Activated CD4-positive, alpha-beta T cell treated with anti-CD3 and anti-CD28 coated beads, Interleukin-2, amount 10 ng/mL, durations not matched to agents 7 days and 5 days (primary cell): ENCODE measurements around the gene SLC9A3. TPM values are rescaled to one million over a fixed set of nuclear protein-coding genes. Genes with fewer than 3 reads are reported as not detected.

Source experiments
- CTCF ChIA-PET: fragments of 350-600 bp; sonication (Branson Sonifier 250); formaldehyde crosslinking; loops from one replicate; lab custom pipeline; 2021; ENCODE audit warnings: antibody characterized with exemption; lab: Charles Lee
- POLR2A ChIA-PET: fragments of 350-600 bp; sonication (Branson Sonifier 250); formaldehyde crosslinking; loops from one replicate; lab custom pipeline; 2021; ENCODE audit warnings: antibody characterized with exemption; lab: Charles Lee
- DNase-seq: peaks from one replicate; pipeline ENCODE4 v3.0.0-alpha.2; 2020
- H3K27ac Mint-ChIP-seq: one replicate; pipeline ENCODE4 v1.8.0; 2021; ENCODE audit warnings: mild to moderate bottlenecking, moderate library complexity, mixed read lengths
- H3K27me3 Mint-ChIP-seq: one replicate; pipeline ENCODE4 v1.8.0; 2021; ENCODE audit warnings: mixed read lengths
- H3K36me3 Mint-ChIP-seq: one replicate; pipeline ENCODE4 v1.8.0; 2021; ENCODE audit warnings: low read depth, mixed read lengths
- H3K4me1 Mint-ChIP-seq: one replicate; pipeline ENCODE4 v1.8.0; 2021; ENCODE audit warnings: mixed read lengths
- H3K4me3 Mint-ChIP-seq: one replicate; pipeline ENCODE4 v1.8.0; 2021; ENCODE audit warnings: mild to moderate bottlenecking, moderate library complexity, mixed read lengths
- H3K9me3 Mint-ChIP-seq: one replicate; pipeline ENCODE4 v1.8.0; 2021; ENCODE audit warnings: mixed read lengths
- total RNA-seq, 2 experiments: library from RNA; stranded (reverse); gene quantifications; one replicate each; pipeline ENCODE4 v1.2.3, GENCODE V29; 2021

Gene SLC9A3
- total RNA-seq, 2 experiments from 2014 or later = 1.4 to 2.2 TPM

DNA sequence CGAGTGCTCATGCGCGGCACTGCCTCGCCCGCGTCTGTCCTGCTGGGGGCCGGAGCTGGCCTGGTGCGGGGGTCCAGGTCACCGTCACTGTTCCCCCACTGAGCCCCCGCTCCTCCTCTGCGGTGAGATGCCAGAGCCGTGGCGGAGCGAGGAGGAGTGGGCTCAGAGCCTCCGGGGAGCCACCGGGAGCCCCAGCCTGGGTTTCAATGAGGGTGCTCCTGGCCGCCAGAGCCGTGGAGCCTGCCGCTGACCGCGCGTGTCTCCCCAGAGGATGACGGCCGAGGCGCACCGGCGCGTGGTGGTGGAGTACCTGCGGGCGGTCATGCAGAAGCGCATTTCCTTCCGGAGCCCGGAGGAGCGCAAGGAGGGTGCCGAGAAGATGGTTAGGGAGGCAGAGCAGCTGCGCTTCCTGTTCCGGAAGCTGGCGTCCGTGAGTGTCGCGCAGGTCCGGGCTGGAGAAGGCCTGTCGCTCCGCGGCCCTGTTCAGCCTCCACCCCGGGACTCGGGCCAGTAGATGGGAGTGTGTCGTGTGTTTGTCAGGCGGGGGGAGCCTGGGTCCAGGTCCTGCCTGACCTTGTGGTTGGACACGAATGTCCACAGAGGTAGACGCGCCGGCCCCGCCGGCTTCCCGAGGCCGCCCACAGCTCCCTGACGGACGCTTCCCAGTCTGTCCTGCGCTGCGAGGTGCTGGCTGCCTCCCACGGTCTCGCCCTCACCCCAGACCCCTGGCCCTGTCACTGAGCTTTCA, 59.2 kb downstream of the SLC9A3 start:
- no peak for DNase-seq
- Mint-ChIP-seq H3K4me3 (no peak overlapping the region), H3K27me3 (no peaks in the 10 kb centered on the region), H3K9me3 (no peaks in the 10 kb centered on the region), H3K36me3 (peaks cover 49% of the 10 kb centered on the region), H3K4me1 (peaks cover 30% of the 10 kb centered on the region), H3K27ac (no peak overlapping the region)
- CTCF ChIA-PET = interaction anchor here (1.3 to 1.8 kb wide), 2 partner anchors 14 to 15 kb away, joined by 3 to 4 read pairs; no protein-coding TSS in a partner anchor
- POLR2A ChIA-PET = no interaction called here

DNA sequence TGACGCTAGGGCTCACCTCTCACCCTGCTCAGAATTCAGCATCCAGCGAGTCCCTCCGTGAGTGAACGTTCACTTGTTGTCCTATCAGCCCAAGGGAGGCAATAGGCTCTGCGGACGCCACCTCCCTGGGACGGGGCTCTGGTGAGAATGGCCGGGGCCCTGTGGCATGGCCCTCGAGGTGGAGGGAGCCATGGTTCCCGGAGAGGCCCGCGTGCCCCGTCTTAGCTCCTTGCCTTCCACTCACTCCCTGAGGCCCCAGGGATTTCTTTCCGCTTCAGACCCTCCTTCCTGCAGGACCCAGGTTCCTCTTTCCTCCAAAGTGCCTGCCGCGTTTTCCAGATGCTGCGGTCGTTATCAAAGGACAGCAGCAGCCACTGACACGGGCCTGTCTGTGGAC, 59.8 kb downstream of the SLC9A3 start:
- peaks cover 33% of the 10 kb centered on the region for H3K4me1 Mint-ChIP-seq
- CTCF ChIA-PET = interaction anchor here (1.8 kb wide), 1 partner anchor 13 kb away, joined by 4 read pairs; no protein-coding TSS in a partner anchor
- POLR2A ChIA-PET = no interaction called here
- peak overlapping the region; percentile 39 for H3K27ac Mint-ChIP-seq
- no peak overlapping the region for H3K4me3 Mint-ChIP-seq
- no peaks in the 10 kb centered on the region for H3K9me3 Mint-ChIP-seq
- no peaks in the 10 kb centered on the region for H3K27me3 Mint-ChIP-seq
- no peak for DNase-seq
- peaks cover 49% of the 10 kb centered on the region for H3K36me3 Mint-ChIP-seq

DNA sequence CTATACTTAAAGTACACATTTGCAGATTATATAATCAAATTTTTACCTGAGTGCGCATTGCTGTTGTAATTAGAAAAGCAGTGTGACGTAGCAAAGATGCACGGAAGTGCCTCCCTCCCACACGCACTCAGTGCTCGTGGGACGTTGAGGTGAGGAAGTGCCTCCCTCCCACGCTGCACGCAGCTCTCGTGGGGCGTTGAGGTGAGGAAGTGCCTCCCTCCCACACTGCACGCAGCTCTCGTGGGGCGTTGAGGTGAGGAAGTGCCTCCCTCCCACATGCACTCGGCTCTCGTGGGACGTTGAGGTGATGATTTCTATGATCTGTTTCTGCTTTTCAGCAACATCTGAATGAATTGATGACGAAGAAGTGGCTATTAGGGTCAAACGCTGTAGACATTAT, 60.3 kb downstream of the SLC9A3 start:
- Mint-ChIP-seq H3K27me3 (no peaks in the 10 kb centered on the region), H3K9me3 (no peaks in the 10 kb centered on the region), H3K27ac (peak overlapping the region; percentile 39), H3K4me3 (no peak overlapping the region), H3K36me3 (peaks cover 51% of the 10 kb centered on the region), H3K4me1 (peaks cover 38% of the 10 kb centered on the region)
- CTCF ChIA-PET = no interaction called here
- DNase-seq = peak; percentile 67
- POLR2A ChIA-PET = no interaction called here

DNA sequence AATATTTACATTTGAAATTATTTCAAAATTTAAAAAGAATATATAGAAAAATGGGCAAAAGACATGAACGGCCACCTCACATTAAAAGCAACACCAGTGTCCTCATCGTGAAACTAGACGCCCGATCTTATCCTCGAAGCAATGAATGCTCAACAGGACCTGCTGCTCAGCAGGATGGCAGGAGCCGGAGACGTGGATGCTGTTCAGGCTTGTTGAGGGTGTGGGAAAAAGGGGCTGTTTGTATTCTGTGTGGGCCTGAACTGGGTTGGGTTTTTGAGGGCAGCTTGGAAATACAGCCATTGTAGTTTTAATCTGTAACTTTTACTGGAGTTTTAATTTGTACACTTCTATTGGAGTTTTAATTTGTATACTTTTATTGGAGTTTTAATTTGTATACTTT, 60.9 kb downstream of the SLC9A3 start:
- Mint-ChIP-seq H3K27me3 (no peaks in the 10 kb centered on the region), H3K9me3 (no peaks in the 10 kb centered on the region), H3K27ac (peak overlapping the region; percentile 77), H3K4me3 (no peak overlapping the region), H3K36me3 (peaks cover 55% of the 10 kb centered on the region), H3K4me1 (peaks cover 44% of the 10 kb centered on the region)
- POLR2A ChIA-PET = no interaction called here
- DNase-seq = no peak
- CTCF ChIA-PET = no interaction called here

DNA sequence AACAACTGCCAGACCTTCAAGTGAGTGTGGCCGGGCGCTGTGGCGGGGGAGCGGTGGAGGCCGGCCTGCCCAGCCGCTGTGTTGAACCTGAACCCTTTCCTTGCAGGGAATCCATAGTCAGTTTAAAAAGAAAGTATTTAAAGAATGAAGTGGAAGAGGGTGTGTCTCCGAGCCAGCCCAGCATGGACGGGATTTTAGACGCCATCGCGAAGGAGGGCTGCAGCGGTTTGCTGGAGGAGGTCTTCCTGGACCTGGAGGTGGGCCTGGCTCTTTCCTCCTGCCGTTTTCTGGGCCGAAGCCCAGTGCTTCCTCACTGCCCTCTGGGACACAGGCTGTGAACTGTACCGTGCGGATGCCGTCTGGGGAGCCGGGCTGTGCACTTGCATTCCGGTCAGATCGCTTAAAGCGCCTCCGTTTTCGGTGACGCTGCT, 62.2 kb downstream of the SLC9A3 start:
- CTCF ChIA-PET = interaction anchor here (0.7 to 1.0 kb wide), 2 partner anchors 10 to 15 kb away, joined by 4 to 5 read pairs; no protein-coding TSS in a partner anchor
- Mint-ChIP-seq H3K27me3 (no peaks in the 10 kb centered on the region), H3K27ac (no peak overlapping the region), H3K4me1 (peaks cover 48% of the 10 kb centered on the region), H3K4me3 (no peak overlapping the region), H3K36me3 (peaks cover 63% of the 10 kb centered on the region), H3K9me3 (no peaks in the 10 kb centered on the region)
- DNase-seq = no peak
- POLR2A ChIA-PET = no interaction called here

DNA sequence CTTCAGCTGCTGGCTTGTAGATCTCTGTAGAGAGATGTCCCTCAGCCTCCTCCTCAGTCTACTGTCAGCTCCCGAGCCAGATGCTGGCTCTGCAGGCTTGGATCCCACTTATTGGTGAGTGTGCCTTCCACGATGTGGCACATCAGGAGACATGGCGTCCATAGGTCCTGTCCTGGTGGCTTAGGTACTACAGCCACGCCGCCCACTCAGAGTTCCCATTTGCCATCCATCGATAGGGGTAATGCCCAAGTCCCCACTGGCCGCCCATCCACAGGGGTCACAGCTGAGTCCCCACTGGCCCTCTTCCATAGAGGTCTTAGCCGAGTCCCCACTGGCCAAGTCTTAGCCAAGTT, 64.0 kb downstream of the SLC9A3 start:
- H3K4me1 Mint-ChIP-seq = peaks cover 45% of the 10 kb centered on the region
- no peak for DNase-seq
- no peaks in the 10 kb centered on the region for H3K27me3 Mint-ChIP-seq
- no peaks in the 10 kb centered on the region for H3K9me3 Mint-ChIP-seq
- peak overlapping the region; percentile 26 for H3K27ac Mint-ChIP-seq
- ChIA-PET POLR2A (no interaction called here), CTCF (interaction anchor here (1.1 kb wide), 1 partner anchor 12 kb away, joined by 4 read pairs; no protein-coding TSS in a partner anchor)
- H3K4me3 Mint-ChIP-seq = no peak overlapping the region
- peaks cover 63% of the 10 kb centered on the region for H3K36me3 Mint-ChIP-seq

DNA sequence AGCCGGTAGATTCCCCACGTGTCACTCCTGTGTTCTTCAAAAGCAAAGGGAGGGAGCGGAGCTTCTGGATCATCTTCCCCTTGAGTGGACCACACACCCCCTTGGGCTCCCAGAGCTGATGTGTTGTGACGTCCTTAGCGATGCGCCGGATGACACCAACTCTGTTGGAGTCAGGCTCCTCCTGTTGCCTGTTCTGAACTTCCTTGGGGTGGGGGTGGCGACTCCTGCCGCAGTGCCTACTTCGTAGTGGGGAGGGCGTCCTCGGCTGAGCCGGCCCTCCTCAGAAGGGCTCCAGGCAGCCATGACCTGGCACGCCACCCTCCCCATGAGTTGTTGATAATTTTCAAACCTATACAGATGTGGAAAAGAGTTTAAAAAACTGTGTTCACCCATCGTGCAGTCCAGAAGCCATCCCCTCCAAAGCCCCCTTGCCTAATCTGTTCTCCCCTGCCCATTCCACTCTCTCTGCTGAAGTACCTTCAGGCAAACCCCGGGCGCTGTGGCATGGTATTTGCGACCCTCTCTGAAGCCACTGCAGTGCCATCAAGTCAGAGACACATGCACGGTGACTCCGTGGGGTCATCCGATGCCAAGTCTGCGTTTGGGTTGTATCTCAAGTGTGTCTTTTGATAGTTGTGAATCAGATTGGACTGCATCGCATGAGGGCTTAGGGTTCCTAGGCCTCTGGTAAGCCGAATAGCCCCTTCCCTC, 64.5 kb downstream of the SLC9A3 start:
- POLR2A ChIA-PET = no interaction called here
- Mint-ChIP-seq H3K4me1 (peaks cover 50% of the 10 kb centered on the region), H3K4me3 (no peak overlapping the region), H3K9me3 (no peaks in the 10 kb centered on the region), H3K27me3 (no peaks in the 10 kb centered on the region), H3K27ac (peak overlapping the region; percentile 26), H3K36me3 (peaks cover 68% of the 10 kb centered on the region)
- CTCF ChIA-PET = no interaction called here
- no peak for DNase-seq

DNA sequence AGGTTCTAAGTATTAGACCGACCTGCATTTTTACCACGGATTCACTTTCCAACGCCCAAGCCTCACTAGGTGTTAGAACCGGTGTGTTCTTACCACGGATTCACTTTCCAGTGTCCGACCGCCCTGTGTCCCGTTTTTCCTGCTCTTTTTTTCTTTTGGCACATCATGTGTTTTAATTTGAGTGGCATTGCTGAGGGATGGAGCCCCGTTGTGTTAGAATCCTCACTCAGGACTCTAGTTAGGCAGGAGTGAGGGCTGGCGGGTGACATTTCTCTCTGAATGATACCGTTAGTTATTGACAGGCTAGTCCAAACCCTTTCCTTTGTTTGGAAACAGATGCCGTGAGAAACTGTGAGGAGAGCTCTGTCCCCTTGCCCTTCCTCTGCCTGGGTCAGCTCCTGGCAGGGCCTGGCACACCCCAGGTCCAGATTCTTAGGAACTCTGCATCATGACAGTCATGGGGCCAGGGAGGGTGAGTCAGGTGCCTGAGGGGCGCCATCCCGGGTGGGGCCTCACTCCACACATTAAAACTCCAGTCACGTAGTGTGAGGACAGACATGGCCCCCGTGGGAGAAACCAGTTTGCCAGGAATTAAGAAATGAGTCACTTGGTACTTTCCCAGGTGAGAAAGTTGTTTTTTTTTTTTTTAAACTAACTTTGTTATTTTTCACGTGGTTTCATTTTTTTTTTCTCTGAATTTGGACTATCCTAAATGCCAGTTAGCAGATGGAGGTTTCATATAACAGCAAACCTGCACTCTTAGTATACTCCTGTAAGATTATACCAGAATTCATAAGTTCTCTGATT, 65.5 kb downstream of the SLC9A3 start:
- CTCF ChIA-PET = no interaction called here
- H3K27ac Mint-ChIP-seq = peak overlapping the region; percentile 58
- peaks cover 71% of the 10 kb centered on the region for H3K36me3 Mint-ChIP-seq
- peak; percentile 28 for DNase-seq
- no peaks in the 10 kb centered on the region for H3K9me3 Mint-ChIP-seq
- H3K4me3 Mint-ChIP-seq = no peak overlapping the region
- POLR2A ChIA-PET = no interaction called here
- H3K4me1 Mint-ChIP-seq = peaks cover 52% of the 10 kb centered on the region
- H3K27me3 Mint-ChIP-seq = no peaks in the 10 kb centered on the region

DNA sequence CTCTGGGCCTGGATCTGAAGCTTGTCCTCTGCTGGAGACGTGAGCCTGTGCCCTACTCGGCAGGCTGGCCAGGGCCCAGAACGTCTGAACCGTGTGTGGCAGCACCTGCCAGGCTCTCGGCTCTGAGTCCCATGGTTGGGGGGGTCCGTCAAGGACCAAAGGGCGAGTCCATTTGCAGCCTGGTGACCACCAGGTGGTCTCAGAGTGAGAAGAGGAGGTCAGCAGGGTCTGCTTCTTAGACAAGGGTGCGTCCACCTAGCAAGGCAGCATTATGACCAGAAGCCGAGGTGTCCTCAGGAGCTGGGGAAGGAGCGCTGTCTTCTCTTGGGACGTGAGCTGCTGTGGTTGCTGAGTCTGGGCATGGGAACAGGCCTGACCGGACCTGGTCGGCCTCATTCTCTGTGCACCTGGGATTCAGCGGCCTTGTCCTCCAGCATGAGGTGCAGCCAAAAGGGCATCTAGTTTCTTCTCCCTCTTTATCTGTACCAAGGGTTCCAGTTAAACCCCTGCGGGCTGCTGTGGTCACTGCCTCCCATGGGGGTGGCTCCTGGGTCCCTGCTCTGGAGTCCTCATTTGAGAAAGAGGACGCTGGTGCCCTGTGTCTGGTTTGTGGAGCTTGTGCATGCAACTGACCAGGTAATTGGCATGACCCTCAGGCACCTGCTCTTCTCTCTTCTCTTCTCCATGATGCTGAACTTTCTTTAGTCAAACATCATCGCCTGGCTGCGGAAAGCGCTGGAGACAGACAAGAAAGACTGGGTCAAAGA, 66.9 kb downstream of the SLC9A3 start:
- Mint-ChIP-seq H3K27ac (no peak overlapping the region), H3K27me3 (no peaks in the 10 kb centered on the region), H3K36me3 (peaks cover 79% of the 10 kb centered on the region), H3K9me3 (peaks cover 8% of the 10 kb centered on the region), H3K4me3 (no peak overlapping the region), H3K4me1 (peaks cover 56% of the 10 kb centered on the region)
- POLR2A ChIA-PET = no interaction called here
- CTCF ChIA-PET = interaction anchor here (1.6 kb wide), 1 partner anchor 11 kb away, joined by 11 read pairs; no protein-coding TSS in a partner anchor
- no peak for DNase-seq

DNA sequence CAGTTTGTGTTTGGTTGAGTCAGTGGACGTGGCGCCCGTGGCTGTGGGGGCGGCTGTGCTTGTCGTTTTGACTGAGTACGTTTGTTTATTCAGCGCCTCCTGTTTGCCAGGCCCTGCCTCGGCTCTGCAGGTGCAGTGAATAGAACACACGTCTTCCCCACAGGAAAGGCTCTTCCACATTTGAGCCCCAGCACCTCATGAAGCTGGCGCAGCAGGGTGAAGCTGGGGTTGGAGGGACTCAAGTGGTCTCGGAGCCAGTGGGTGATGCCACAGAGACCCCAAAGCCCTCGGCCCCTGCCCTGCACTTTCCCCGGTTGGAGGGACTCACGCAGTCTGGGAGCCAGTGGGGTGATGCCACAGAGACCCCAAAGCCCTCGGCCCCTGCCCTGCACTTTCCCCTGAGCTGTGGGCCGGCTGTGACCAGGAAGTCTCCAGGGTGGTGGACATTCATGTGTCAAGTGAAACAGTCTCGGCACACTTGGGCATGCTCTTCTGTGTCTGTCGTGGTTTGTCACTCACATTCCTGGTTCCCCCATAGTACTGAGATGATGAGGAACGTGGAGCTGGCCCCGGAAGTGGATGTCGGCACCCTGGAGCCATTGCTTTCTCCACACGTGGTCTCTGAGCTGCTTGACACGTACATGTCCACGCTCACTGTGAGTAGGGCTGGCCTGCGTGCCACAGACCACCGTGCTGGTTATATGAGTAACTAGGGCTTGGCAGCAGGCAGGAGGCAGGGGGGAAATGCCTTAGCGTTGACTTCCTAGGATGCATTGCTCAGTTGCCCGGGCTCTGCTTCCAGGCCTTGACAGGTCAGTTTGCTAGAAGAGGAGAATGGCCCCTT, 67.7 kb downstream of the SLC9A3 start:
- Mint-ChIP-seq H3K27ac (no peak overlapping the region), H3K36me3 (peaks cover 79% of the 10 kb centered on the region), H3K9me3 (peaks cover 16% of the 10 kb centered on the region), H3K4me1 (peaks cover 56% of the 10 kb centered on the region), H3K4me3 (no peak overlapping the region), H3K27me3 (no peaks in the 10 kb centered on the region)
- CTCF ChIA-PET = interaction anchor here (1.6 kb wide), 1 partner anchor 10 kb away, joined by 11 read pairs; no protein-coding TSS in a partner anchor
- DNase-seq = no peak
- POLR2A ChIA-PET = no interaction called here

DNA sequence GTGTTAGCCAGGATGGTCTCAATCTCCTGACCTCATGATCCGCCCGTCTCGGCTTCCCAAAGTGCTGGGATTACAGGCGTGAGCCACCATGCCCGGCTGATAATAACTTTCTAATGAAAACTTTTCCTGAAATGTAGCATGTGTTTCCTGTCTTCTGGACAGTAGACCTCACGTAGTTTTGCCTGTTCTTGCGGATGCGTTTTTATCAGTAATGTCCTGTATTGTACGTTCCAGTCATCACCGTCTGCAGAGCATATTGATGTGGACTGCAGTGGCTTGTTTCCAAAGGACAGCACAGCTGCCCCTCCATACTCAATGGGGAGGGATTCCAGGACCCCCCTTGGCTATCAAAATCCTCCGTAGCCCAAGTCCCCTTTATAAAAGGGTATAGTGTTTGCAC, 68.4 kb downstream of the SLC9A3 start:
- ChIA-PET CTCF (no interaction called here), POLR2A (no interaction called here)
- peaks cover 56% of the 10 kb centered on the region for H3K4me1 Mint-ChIP-seq

More for the DNA sequence above, 68.4 kb downstream of the SLC9A3 start:
- Mint-ChIP-seq H3K27me3 (no peaks in the 10 kb centered on the region), H3K9me3 (peaks cover 21% of the 10 kb centered on the region), H3K27ac (no peak overlapping the region), H3K36me3 (peaks cover 82% of the 10 kb centered on the region), H3K4me3 (no peak overlapping the region)
- no peak for DNase-seq
